ENCODE data around the gene TUBE1. TPM values are rescaled to one million over a fixed set of nuclear protein-coding genes. Genes with fewer than 3 reads are reported as not detected.

TUBE1 gene
- total and polyA plus RNA-seq, 2 of the 4 experiments (the other 2 are of a cell fraction) = 7.9 to 8.6 TPM

GRCh38 chr6:112029045-112029822 is 58.0 kb downstream of the TUBE1 start:
- no peak overlapping the region for H3K4ac ChIP-seq (ENCODE audit: low read depth, low read length)
- peaks cover 15% of the 10 kb centered on the region for H3K27me3 ChIP-seq (ENCODE audit: control insufficient read depth, insufficient read depth, low read length)
- in situ Hi-C loops (cut with MboI; ENCODE audit: low sequenced_read_pairs) = loop anchor here (25.0 kb wide), 2 partner anchors 667 to 992 kb away; no protein-coding TSS in a partner anchor
- intact Hi-C loops (cut with micrococcal nuclease) = loop anchor here (1.0 kb wide), 1 partner anchor 319 kb away; no protein-coding TSS in a partner anchor
- no peaks in the 10 kb centered on the region for H3K9me3 ChIP-seq (ENCODE audit: control insufficient read depth, insufficient read depth, low read length)
- H2AK9ac ChIP-seq (replicated peaks; ENCODE audit: low read depth, low read length, poor library complexity) = no peak overlapping the region
- DNase-seq = peak; percentile 74
- no peaks in the 10 kb centered on the region for H3K79me1 ChIP-seq (ENCODE audit: low read depth in 1 of 2, low read length in 2 of 2)
- H3K36me3 ChIP-seq (ENCODE audit: control insufficient read depth, insufficient read depth, low read length) = no peaks in the 10 kb centered on the region
- WGBS, 2 experiments (ENCODE audit: extremely low coverage in 2 of 2, insufficient read length in 1 of 2) = 54% methylated on average over 5 of the region's 15 CpGs; no CpG with 5 or more reads in 1 of the 2 experiments
- no peak overlapping the region for H2AK5ac ChIP-seq (ENCODE audit: low read depth, low read length)
- ATAC-seq (ENCODE audit: low read depth) = peak; percentile 66; the same call in 1 of the 2 replicates
- no peak overlapping the region for H4K91ac ChIP-seq (ENCODE audit: insufficient read depth, low read depth, low read length)
- H3K9me1 ChIP-seq (ENCODE audit: insufficient read depth, low read length) = 0 out of 2 replicates have a peak, but pooled peaks cover 3% of the 10 kb centered on the region
- H4K5ac ChIP-seq (ENCODE audit: low read depth, low read length) = no peak overlapping the region
- no peak overlapping the region for H2BK20ac ChIP-seq (ENCODE audit: low read depth, low read length)
- H3K56ac ChIP-seq (ENCODE audit: extremely low read depth, insufficient read depth, low read length) = no peak overlapping the region
- CTCF ChIA-PET = interaction anchor here (1.2 to 1.5 kb wide), 3 partner anchors 9 to 304 kb away, joined by 3 to 5 read pairs (median 3); no protein-coding TSS in a partner anchor
- H3K4me3 ChIP-seq (ENCODE audit: insufficient read depth, low read depth, low read length) = no peak overlapping the region
- H2BK120ac ChIP-seq (ENCODE audit: low read depth, low read length) = no peak overlapping the region
- peak; percentile 68 for TF ChIP-seq CTCF (conservative IDR thresholded peaks at IDR 0.05; ENCODE audit: low read depth, low read length)
- TF ChIP-seq POLR2A (IDR thresholded peaks at IDR 0.05; ENCODE audit: low read depth, low read length) = no peak
- TF ChIP-seq RAD21 (IDR thresholded peaks at IDR 0.05; ENCODE audit: low read length) = peak; percentile 66
- TF ChIP-seq SMC3 (IDR thresholded peaks at IDR 0.05; ENCODE audit: low read depth, low read length) = peak; percentile 69
- no peak for TF ChIP-seq ELK1 (IDR thresholded peaks at IDR 0.05; ENCODE audit: borderline replicate concordance, low read depth, low read length)
- no peak for TF ChIP-seq MXI1 (IDR thresholded peaks at IDR 0.05; ENCODE audit: borderline replicate concordance, low read depth, low read length)
- no TSS peak for BruUV-seq (replicated peaks)
- H3K4me2 ChIP-seq (ENCODE audit: low read depth, low read length) = no peak overlapping the region
- dilution Hi-C loops (cut with HindIII; ENCODE audit: low sequenced_read_pairs, unreplicated experiment) = no loop called here
- H4K20me1 ChIP-seq (ENCODE audit: insufficient read depth, low read length) = no peaks in the 10 kb centered on the region
- no peak overlapping the region for H2BK5ac ChIP-seq (ENCODE audit: low read depth, low read length, poor library complexity, severe bottlenecking)
- no peak overlapping the region for H3K23ac ChIP-seq (ENCODE audit: low read depth, low read length)
- H2AFZ ChIP-seq (replicated peaks; ENCODE audit: low read length, poor library complexity) = peak overlapping the region; percentile 67
- H4K8ac ChIP-seq (ENCODE audit: low read depth in 2 of 2, low read length in 2 of 2) = no peak overlapping the region
- no peaks in the 10 kb centered on the region for H3K4me1 ChIP-seq (ENCODE audit: control insufficient read depth, insufficient read depth, low read length)
- POLR2A ChIA-PET (ENCODE audit: unreplicated experiment) = no interaction called here
- H3K27ac ChIP-seq (ENCODE audit: insufficient read depth, low read length) = no peak overlapping the region
- H3K14ac ChIP-seq (replicated peaks; ENCODE audit: low read depth, low read length) = no peak overlapping the region
- no peak overlapping the region for H3K18ac ChIP-seq (ENCODE audit: low read depth, low read length)
- no peak overlapping the region for H2BK15ac ChIP-seq (ENCODE audit: low read depth, low read length)
- H3K9ac ChIP-seq (ENCODE audit: low read depth, low read length) = no peak overlapping the region

All from IMR-90 (cell line).